K562 (cell line): ENCODE data around the gene SLC25A11. TPM values are rescaled to one million over a fixed set of nuclear protein-coding genes. Genes with fewer than 3 reads are reported as not detected.

Source experiments
- ATAC-seq: fragments of 200-7000 bp; cut with Tn5 transposase; 3 replicates; pipeline ENCODE4 v1.9.1; 2020; ENCODE audit warnings: moderate library complexity
- BruUV-seq: library from RNA; stranded (reverse); fragments of 400-500 nt; replicated peaks from 2 replicates; lab custom pipeline; 2021; lab: Mats Ljungman, UMichigan
- CTCF ChIA-PET: fragments of 300-600 bp; formaldehyde crosslinking; extraction: SDS; loops from one replicate; lab custom pipeline; 2021; ENCODE audit warnings: low intra/inter-chr PET ratio; lab: Yijun Ruan, JAX
- POLR2A ChIA-PET: fragments of 300-600, 350-650 bp; sonication (Branson Sonifier 250); formaldehyde crosslinking; extraction: SDS; loops from one replicate; lab custom pipeline; 2021; ENCODE audit warnings: antibody characterized with exemption, inconsistent platforms; lab: Yijun Ruan, JAX
- DNase-seq, 4 experiments: peaks; one replicate each; pipeline versions ENCODE4 v3.0.0 to v3.0.0-alpha.2; 2011 to 2018; ENCODE audit warnings: low spot score in 3 of 4, mixed read lengths in 3 of 4; ENCODE audit errors: extremely low read depth in 1 of 4
- FAIRE-seq: peaks from 2 replicates; lab custom pipeline; 2011; peaks lifted over from hg19 to GRCh38; lab: Jason Lieb, UNC
- H2AFZ ChIP-seq: 2 replicates; pipeline ENCODE4 v1.6.0; 2011; ENCODE audit warnings: low read depth, low read length, control low read depth, inconsistent platforms
- H3K27ac ChIP-seq: fragments of 200-600 bp; 3 replicates; pipeline ENCODE4 v1.8.0; 2011; ENCODE audit warnings: low read depth, mild to moderate bottlenecking, control low read depth, inconsistent platforms, low read length, moderate library complexity, mixed read lengths; ENCODE audit errors: extremely low read depth
- H3K27me3 ChIP-seq, 2 experiments: fragments of 300-600 bp in 1 of 2; 2 replicates in 1 of 2; 3 replicates in 1 of 2; pipeline versions ENCODE4 v1.6.0 to v1.8.0; 2011; ENCODE audit warnings: inconsistent platforms in 2 of 2, low read length in 2 of 2, mild to moderate bottlenecking in 1 of 2, mixed read lengths in 1 of 2, moderate library complexity in 1 of 2; ENCODE audit not compliant: control insufficient read depth in 2 of 2, insufficient read depth in 2 of 2
- H3K36me3 ChIP-seq: fragments of 300-600 bp; 3 replicates; pipeline ENCODE4 v1.8.0; 2011; ENCODE audit warnings: mild to moderate bottlenecking, low read length, inconsistent platforms; ENCODE audit not compliant: control insufficient read depth, insufficient read depth
- H3K4me1 ChIP-seq, 2 experiments: fragments of 200-600 bp in 1 of 2; replicated peaks in 1 of 2; 2 replicates in 1 of 2; 3 replicates in 1 of 2; pipeline versions ENCODE4 v1.5.1 to v1.8.0; 2011; ENCODE audit warnings: inconsistent platforms in 2 of 2, low read length in 2 of 2, mild to moderate bottlenecking in 1 of 2, mixed read lengths in 1 of 2, moderate library complexity in 1 of 2; ENCODE audit not compliant: control insufficient read depth in 2 of 2, insufficient read depth in 2 of 2
- H3K4me2 ChIP-seq: 2 replicates; pipeline ENCODE4 v1.6.1; 2011; ENCODE audit warnings: low read length, control low read depth, inconsistent platforms, mixed read lengths; ENCODE audit not compliant: insufficient read depth
- H3K4me3 ChIP-seq: fragments of 200-600 bp; sonication (generic), shearing (Covaris generic); 2 replicates; pipeline ENCODE4 v1.5.1; 2016; ENCODE audit warnings: control low read depth, inconsistent platforms
- H3K79me2 ChIP-seq: fragments of 200-600 bp; 3 replicates; pipeline ENCODE4 v1.8.0; 2011; ENCODE audit warnings: low read length, inconsistent platforms; ENCODE audit not compliant: control insufficient read depth, insufficient read depth
- H3K9ac ChIP-seq, 2 experiments: 2 replicates each; pipeline versions ENCODE4 v1.6.0 to v1.6.1; 2011; ENCODE audit warnings: low read depth in 2 of 2, low read length in 2 of 2, control low read depth in 1 of 2, inconsistent platforms in 1 of 2, mild to moderate bottlenecking in 1 of 2, mixed read lengths in 1 of 2; ENCODE audit not compliant: insufficient read depth in 1 of 2
- H3K9me1 ChIP-seq: one replicate; pipeline ENCODE4 v1.6.0; 2011; ENCODE audit warnings: inconsistent platforms, mild to moderate bottlenecking, low read length, moderate library complexity; ENCODE audit not compliant: control insufficient read depth, insufficient read depth
- H3K9me3 ChIP-seq: replicated peaks from 2 replicates; pipeline ENCODE4 v1.5.1; 2011; ENCODE audit warnings: low read depth, low read length, inconsistent platforms; ENCODE audit not compliant: control insufficient read depth, insufficient read depth
- H4K20me1 ChIP-seq: replicated peaks from 2 replicates; pipeline ENCODE4 v1.6.1; 2011; ENCODE audit warnings: low read length, inconsistent platforms, mixed read lengths; ENCODE audit not compliant: control insufficient read depth, insufficient read depth
- CEBPG ChIP-seq, 3 experiments: fragments of 200-800 bp in 1 of 3; sonication (Bioruptor generic) in 1 of 3; sonication (generic) in 1 of 3; formaldehyde crosslinking in 1 of 3; IDR thresholded peaks in 2 of 3; conservative IDR thresholded peaks in 1 of 3; 2 replicates each; pipeline versions ENCODE4 v1.6.1 to v1.8.0; 2016 to 2022; ENCODE audit warnings: missing compliant biosample characterization in 2 of 3, missing genetic modification characterization in 2 of 3, mild to moderate bottlenecking in 1 of 3, missing genetic modification reagents in 1 of 3
- ETS2 ChIP-seq: IDR thresholded peaks from 2 replicates; pipeline ENCODE4 v1.6.1; 2016; ENCODE audit warnings: borderline replicate concordance, missing genetic modification characterization, mild to moderate bottlenecking, moderate library complexity, missing compliant biosample characterization; ENCODE audit not compliant: poor library complexity, severe bottlenecking
- FOXK1 ChIP-seq: sonication (generic); formaldehyde crosslinking; IDR thresholded peaks from 2 replicates; pipeline ENCODE4 v1.8.0; 2022; ENCODE audit warnings: missing genetic modification reagents, mild to moderate bottlenecking, borderline replicate concordance
- GATAD2A ChIP-seq: fragments of 450-650 bp; IDR thresholded peaks from 2 replicates; pipeline ENCODE4 v1.6.1; 2017
- HCFC1 ChIP-seq: IDR thresholded peaks from 2 replicates; pipeline ENCODE4 v1.6.1; 2012; ENCODE audit warnings: low read depth, low read length, improper control_type of control experiment
- MTA1 ChIP-seq: fragments of 450-650 bp; IDR thresholded peaks from 2 replicates; pipeline ENCODE4 v1.6.1; 2017; ENCODE audit warnings: borderline replicate concordance
- MYBL2 ChIP-seq, 2 experiments: fragments of 450-650 bp in 1 of 2; sonication (generic) in 1 of 2; formaldehyde crosslinking in 1 of 2; IDR thresholded peaks; 2 replicates each; pipeline versions ENCODE4 v1.6.1 to v1.8.1; 2017 to 2022; ENCODE audit warnings: borderline replicate concordance in 1 of 2, inconsistent platforms in 1 of 2, low read depth in 1 of 2, mild to moderate bottlenecking in 1 of 2, missing genetic modification reagents in 1 of 2, moderate library complexity in 1 of 2
- MYC ChIP-seq, 2 experiments: fragments of 250-450 bp in 1 of 2; sonication (Bioruptor Pico) in 1 of 2; IDR thresholded peaks; 2 replicates each; pipeline versions ENCODE4 v1.5.1 to v1.6.1; 2012 to 2021; ENCODE audit warnings: low read depth in 2 of 2, borderline replicate concordance in 1 of 2, improper control_type of control experiment in 1 of 2, low read length in 1 of 2, mild to moderate bottlenecking in 1 of 2, moderate library complexity in 1 of 2
- NONO ChIP-seq, 2 experiments: fragments of 200-400 bp in 1 of 2; fragments of 450-650 bp in 1 of 2; formaldehyde crosslinking in 1 of 2; IDR thresholded peaks; 2 replicates each; pipeline ENCODE4 v1.6.1; 2017; ENCODE audit warnings: low read depth in 2 of 2, mild to moderate bottlenecking in 2 of 2, moderate library complexity in 2 of 2, low read length in 1 of 2
- PRPF4 ChIP-seq: fragments of 200-400 bp; formaldehyde crosslinking; IDR thresholded peaks from one replicate; pipeline ENCODE4 v1.6.1; 2017; ENCODE audit warnings: low read length, low read depth, mild to moderate bottlenecking; ENCODE audit not compliant: insufficient read depth, poor library complexity, severe bottlenecking
- RB1 ChIP-seq: fragments of 450-650 bp; IDR thresholded peaks from 2 replicates; pipeline ENCODE4 v1.6.1; 2017; ENCODE audit warnings: low read depth, mild to moderate bottlenecking
- SIN3B ChIP-seq: fragments of 450-650 bp; IDR thresholded peaks from 2 replicates; pipeline ENCODE4 v1.6.1; 2017; ENCODE audit warnings: low read depth, mild to moderate bottlenecking, moderate library complexity
- SIX5 ChIP-seq, 2 experiments: IDR thresholded peaks; 2 replicates each; pipeline ENCODE4 v1.6.1; 2011; ENCODE audit warnings: low read length in 2 of 2, borderline replicate concordance in 1 of 2, low read depth in 1 of 2, mild to moderate bottlenecking in 1 of 2, moderate library complexity in 1 of 2; ENCODE audit not compliant: insufficient read depth in 1 of 2
- SP1 ChIP-seq: sonication (generic); formaldehyde crosslinking; IDR thresholded peaks from 2 replicates; pipeline ENCODE4 v1.8.1; 2022; ENCODE audit warnings: mild to moderate bottlenecking, missing genetic modification reagents
- WGBS: fragments of 100-300 bp; shearing (Covaris generic); methylation state at CpG from one replicate; pipeline ENCODE4 v1.1.6; 2016; ENCODE audit warnings: low coverage, mixed read lengths; ENCODE audit not compliant: insufficient coverage; ENCODE audit errors: missing lambda C conversion rate; 5-methylcytosine and 5-hydroxymethylcytosine counted together
- in situ Hi-C: fragments of 300-500 bp; cut with MboI; formaldehyde crosslinking; loops from 4 replicates; pipeline ENCODE4 v1.15.0; 2018; ENCODE audit warnings: inconsistent platforms, mixed read lengths
- intact Hi-C: fragments of 100-400 bp; cut with micrococcal nuclease; formaldehyde crosslinking; loops from 2 replicates; pipeline ENCODE4 v1.14.2; 2022
- polyA plus RNA-seq, 8 experiments: library from polyadenylated mRNA; depleted of rRNA in 4 of 8; stranded (reverse) in 5 of 8; unstranded in 3 of 8; fragments of >200 nt; fragmentation: Nextera tagmentation in 2 of 8; fragmentation: Illumina TruSeq in 1 of 8; extraction: Ambion mirVana in 2 of 8; extraction: Trizol in 1 of 8; gene quantifications; 2 replicates each; pipeline versions ENCODE4 v1.2.1 to v1.2.3, GENCODE V29; 2011 to 2014; ENCODE audit warnings: inconsistent platforms in 1 of 8, missing spikeins in 1 of 8
- total RNA-seq, 7 experiments: library from RNA; depleted of rRNA in 6 of 7; stranded (reverse); fragments of >200 nt in 6 of 7; fragmentation: Illumina TruSeq in 2 of 7; extraction: Trizol in 2 of 7; gene quantifications; 2 replicates each; pipeline versions ENCODE4 v1.2.1 to v1.2.3, GENCODE V29; 2011 to 2021; ENCODE audit warnings: low replicate concordance in 1 of 7
- TF ChIP-seq, protein P1 (sequence below): fragments of 450-650 bp; IDR thresholded peaks from one replicate; pipeline ENCODE4 v1.6.1; 2018; ENCODE audit warnings: mild to moderate bottlenecking, moderate library complexity; ENCODE audit not compliant: partially characterized antibody
- TF ChIP-seq, protein P2 (sequence below): sonication (generic); formaldehyde crosslinking; IDR thresholded peaks from 2 replicates; pipeline ENCODE4 v1.8.0; 2022; ENCODE audit warnings: mild to moderate bottlenecking, missing genetic modification reagents
- TF ChIP-seq, protein P3 (sequence below): sonication (generic); formaldehyde crosslinking; IDR thresholded peaks from 2 replicates; pipeline ENCODE4 v1.8.1; 2023; ENCODE audit warnings: mild to moderate bottlenecking, missing genetic modification reagents

Gene SLC25A11
- total and polyA plus RNA-seq, 9 of the 15 experiments (the other 6 are each of a cell fraction or from before 2014, with no cell fraction given): 3.1 to 56.7 (median 32.9) TPM

DNA sequence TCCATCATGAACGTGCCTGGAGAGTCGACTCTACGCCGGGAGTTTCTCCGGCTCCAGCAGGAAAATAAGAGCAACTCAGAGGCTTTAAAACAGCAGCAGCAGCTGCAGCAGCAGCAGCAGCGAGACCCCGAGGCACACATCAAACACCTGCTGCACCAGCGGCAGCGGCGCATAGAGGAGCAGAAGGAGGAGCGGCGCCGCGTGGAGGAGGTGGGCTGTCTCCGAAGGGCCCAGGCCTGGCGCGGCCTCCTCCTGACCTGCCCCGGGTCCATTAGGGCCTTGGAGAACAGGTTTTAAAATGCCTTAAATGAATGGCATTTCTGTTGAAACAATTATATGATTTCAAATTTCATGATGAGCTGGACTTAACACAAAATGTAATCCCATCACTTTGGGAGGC, 52.3 kb downstream of the SLC25A11 start:
- CTCF ChIA-PET: interaction anchor here (2.5 kb wide), 1 partner anchor 177 kb away, joined by 10 read pairs; the partner anchor contains the start of gene ARRB2
- WGBS: 100% methylated on average over 1 of the region's 18 CpGs
- FAIRE-seq: no peak
- no peak for DNase-seq
- Histone ChIP-seq H3K27ac (no peak overlapping the region), H2AFZ (no peak overlapping the region), H4K20me1 (0 out of 2 replicates have a peak, but pooled peaks cover 3% of the 10 kb centered on the region), H3K4me3 (no peak overlapping the region), H3K27me3 (no peaks in the 10 kb centered on the region), H3K4me1 (peaks cover 0 to 8% of the 10 kb centered on the region in 2 experiments; a peak in 1 of 5 replicates), H3K9me3 (no peaks in the 10 kb centered on the region), H3K79me2 (no peaks in the 10 kb centered on the region), H3K9me1 (no peaks in the 10 kb centered on the region), H3K36me3 (peaks cover 70% of the 10 kb centered on the region; the same call in 2 of the 3 replicates), H3K4me2 (no peak overlapping the region), H3K9ac (no peak overlapping the region)
- in situ Hi-C loops (no loop called here), intact Hi-C loops (no loop called here)
- BruUV-seq: no TSS peak
- TF ChIP-seq, protein P1, sequence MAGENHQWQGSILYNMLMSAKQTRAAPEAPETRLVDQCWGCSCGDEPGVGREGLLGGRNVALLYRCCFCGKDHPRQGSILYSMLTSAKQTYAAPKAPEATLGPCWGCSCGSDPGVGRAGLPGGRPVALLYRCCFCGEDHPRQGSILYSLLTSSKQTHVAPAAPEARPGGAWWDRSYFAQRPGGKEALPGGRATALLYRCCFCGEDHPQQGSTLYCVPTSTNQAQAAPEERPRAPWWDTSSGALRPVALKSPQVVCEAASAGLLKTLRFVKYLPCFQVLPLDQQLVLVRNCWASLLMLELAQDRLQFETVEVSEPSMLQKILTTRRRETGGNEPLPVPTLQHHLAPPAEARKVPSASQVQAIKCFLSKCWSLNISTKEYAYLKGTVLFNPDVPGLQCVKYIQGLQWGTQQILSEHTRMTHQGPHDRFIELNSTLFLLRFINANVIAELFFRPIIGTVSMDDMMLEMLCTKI: no peak
- TF ChIP-seq SIN3B: no peak
- TF ChIP-seq PRPF4: no peak
- no peak for TF ChIP-seq MTA1
- no peak for TF ChIP-seq HCFC1
- TF ChIP-seq, protein P2, sequence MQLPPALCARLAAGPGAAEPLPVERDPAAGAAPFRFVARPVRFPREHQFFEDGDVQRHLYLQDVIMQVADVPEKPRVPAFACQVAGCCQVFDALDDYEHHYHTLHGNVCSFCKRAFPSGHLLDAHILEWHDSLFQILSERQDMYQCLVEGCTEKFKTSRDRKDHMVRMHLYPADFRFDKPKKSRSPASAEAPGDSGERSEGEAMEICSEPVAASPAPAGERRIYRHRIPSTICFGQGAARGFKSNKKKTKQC (CRISPR knock-in tag): no peak
- TF ChIP-seq SP1 (CRISPR knock-in tag): no peak
- TF ChIP-seq MYC (IDR thresholded peaks at IDR 0.05; ENCODE audit: low read depth, low read length): no peak
- TF ChIP-seq MYC (CRISPR knock-in tag; IDR thresholded peaks at IDR 0.05; ENCODE audit: borderline replicate concordance, low read depth): no peak
- no peak for TF ChIP-seq RB1
- TF ChIP-seq NONO (IDR thresholded peaks at IDR 0.05; ENCODE audit: low read depth in 2 of 2, low read length in 1 of 2): no peak
- no peak for TF ChIP-seq ETS2 (tag)
- no peak for TF ChIP-seq FOXK1 (CRISPR knock-in tag)
- no peak for TF ChIP-seq MYBL2 (IDR thresholded peaks at IDR 0.05; ENCODE audit: low read depth)
- no peak for TF ChIP-seq MYBL2 (CRISPR knock-in tag; IDR thresholded peaks at IDR 0.05; ENCODE audit: borderline replicate concordance)
- no peak for TF ChIP-seq GATAD2A
- no peak for TF ChIP-seq SIX5 (IDR thresholded peaks at IDR 0.05; ENCODE audit: borderline replicate concordance in 1 of 2, insufficient read depth in 1 of 2, low read depth in 1 of 2, low read length in 2 of 2)
- TF ChIP-seq CEBPG (CRISPR knock-in tag; IDR thresholded peaks at IDR 0.05): no peak
- TF ChIP-seq CEBPG (tag; conservative IDR thresholded peaks at IDR 0.05 in 1 of 2, IDR thresholded peaks at IDR 0.05 in 1 of 2): no peak
- TF ChIP-seq, protein P3, sequence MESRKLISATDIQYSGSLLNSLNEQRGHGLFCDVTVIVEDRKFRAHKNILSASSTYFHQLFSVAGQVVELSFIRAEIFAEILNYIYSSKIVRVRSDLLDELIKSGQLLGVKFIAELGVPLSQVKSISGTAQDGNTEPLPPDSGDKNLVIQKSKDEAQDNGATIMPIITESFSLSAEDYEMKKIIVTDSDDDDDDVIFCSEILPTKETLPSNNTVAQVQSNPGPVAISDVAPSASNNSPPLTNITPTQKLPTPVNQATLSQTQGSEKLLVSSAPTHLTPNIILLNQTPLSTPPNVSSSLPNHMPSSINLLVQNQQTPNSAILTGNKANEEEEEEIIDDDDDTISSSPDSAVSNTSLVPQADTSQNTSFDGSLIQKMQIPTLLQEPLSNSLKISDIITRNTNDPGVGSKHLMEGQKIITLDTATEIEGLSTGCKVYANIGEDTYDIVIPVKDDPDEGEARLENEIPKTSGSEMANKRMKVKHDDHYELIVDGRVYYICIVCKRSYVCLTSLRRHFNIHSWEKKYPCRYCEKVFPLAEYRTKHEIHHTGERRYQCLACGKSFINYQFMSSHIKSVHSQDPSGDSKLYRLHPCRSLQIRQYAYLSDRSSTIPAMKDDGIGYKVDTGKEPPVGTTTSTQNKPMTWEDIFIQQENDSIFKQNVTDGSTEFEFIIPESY (CRISPR knock-in tag): no peak
- no peak for ATAC-seq
- POLR2A ChIA-PET: interaction anchor here (0.6 kb wide), 1 partner anchor 458 kb away, joined by 4 read pairs; no protein-coding TSS in a partner anchor
